Measurements from ENCODE around the gene PON2.

DNA sequence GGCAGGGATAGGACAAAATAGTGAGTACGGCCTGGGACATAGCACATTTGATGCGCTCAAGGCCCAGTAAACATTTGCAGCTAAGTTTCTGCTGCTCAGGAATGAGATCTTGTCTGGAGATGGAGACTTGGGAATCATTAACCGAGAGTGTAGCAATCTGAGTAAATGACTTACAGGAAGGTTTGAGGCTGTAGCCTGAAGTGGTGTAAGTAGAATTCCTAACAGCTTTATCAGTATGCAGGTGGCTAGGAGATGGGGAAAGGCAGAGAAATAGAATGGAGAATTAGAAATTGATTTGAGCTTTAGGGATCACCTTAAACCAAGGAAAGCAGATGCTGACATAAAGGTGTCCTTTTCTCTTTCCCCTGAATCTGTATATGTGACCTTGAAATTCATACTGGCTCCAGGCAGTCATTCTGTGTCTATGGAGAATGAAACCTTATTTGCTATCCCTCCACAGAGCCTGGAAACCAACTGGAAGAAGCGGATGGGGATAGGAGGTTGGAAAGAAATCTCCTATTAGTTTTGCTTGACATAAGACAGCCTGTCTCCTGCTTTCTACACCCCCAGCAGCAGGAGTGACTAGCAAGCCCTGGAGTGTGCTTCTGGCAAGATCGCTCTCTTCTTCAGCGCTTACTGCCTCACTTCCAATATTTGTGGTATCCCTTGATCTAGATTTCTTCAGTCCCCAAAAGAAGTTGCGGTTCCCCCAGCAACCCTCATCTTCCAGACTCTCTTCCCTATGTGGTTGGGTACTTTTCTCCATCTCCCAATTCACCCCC is 6.4 kb upstream of the PON2 start:
- TF ChIP-seq, protein P1, sequence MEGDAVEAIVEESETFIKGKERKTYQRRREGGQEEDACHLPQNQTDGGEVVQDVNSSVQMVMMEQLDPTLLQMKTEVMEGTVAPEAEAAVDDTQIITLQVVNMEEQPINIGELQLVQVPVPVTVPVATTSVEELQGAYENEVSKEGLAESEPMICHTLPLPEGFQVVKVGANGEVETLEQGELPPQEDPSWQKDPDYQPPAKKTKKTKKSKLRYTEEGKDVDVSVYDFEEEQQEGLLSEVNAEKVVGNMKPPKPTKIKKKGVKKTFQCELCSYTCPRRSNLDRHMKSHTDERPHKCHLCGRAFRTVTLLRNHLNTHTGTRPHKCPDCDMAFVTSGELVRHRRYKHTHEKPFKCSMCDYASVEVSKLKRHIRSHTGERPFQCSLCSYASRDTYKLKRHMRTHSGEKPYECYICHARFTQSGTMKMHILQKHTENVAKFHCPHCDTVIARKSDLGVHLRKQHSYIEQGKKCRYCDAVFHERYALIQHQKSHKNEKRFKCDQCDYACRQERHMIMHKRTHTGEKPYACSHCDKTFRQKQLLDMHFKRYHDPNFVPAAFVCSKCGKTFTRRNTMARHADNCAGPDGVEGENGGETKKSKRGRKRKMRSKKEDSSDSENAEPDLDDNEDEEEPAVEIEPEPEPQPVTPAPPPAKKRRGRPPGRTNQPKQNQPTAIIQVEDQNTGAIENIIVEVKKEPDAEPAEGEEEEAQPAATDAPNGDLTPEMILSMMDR (IDR thresholded peaks at IDR 0.05 in 2 of 3, conservative IDR thresholded peaks at IDR 0.05 in 1 of 3; ENCODE audit: control insufficient read depth in 2 of 3, extremely low read depth in 1 of 3, insufficient read depth in 1 of 3, low read depth in 3 of 3, low read length in 3 of 3): no peak
- no peak for TF ChIP-seq ESRRA (IDR thresholded peaks at IDR 0.05; ENCODE audit: low read length)
- TF ChIP-seq EZH2 (IDR thresholded peaks at IDR 0.05; ENCODE audit: borderline replicate concordance, control insufficient read depth, low read depth, low read length): no peak
- no peak for TF ChIP-seq DPF2 (IDR thresholded peaks at IDR 0.05)
- no peak for TF ChIP-seq SRF (IDR thresholded peaks at IDR 0.05; ENCODE audit: low read depth in 2 of 2, low read length in 2 of 2)
- no peak for TF ChIP-seq SUZ12 (IDR thresholded peaks at IDR 0.05; ENCODE audit: unreplicated experiment)
- no peak for TF ChIP-seq POLR2A (IDR thresholded peaks at IDR 0.05; ENCODE audit: low read depth, low read length)
